ENCODE data around the gene IFT122. TPM values are rescaled to one million over a fixed set of nuclear protein-coding genes. Genes with fewer than 3 reads are reported as not detected.
"Not testable (repeated sequence)": the region's sequence is repeated elsewhere in the genome, so short reads cannot be mapped to it uniquely, and the experiment has no call there.

Gene IFT122
- total RNA-seq, 1 experiment from 2014 or later = 4.7 TPM

DNA sequence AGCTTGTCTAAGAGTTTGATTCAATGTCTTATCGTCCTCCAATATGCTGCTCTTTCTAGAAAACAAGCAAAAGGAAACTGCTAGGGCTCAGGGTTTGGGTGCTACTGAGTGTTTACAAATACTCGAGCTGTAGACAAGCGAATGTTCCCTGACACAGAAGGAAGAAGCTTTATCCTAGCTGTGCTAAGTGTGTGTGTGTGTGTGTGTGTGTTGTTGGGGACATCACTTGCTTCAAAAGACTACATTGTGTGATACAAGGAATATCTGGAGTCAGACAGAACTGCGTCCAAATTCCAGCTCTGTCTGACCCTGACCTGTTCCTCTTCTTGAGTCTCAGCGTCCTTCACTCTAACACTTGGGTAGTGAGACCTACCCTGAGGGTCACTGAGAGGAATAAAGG, 54.5 kb downstream of the IFT122 start:
- H3K9ac ChIP-seq (ENCODE audit: low read length); H3K4me2 ChIP-seq (ENCODE audit: low read depth, low read length, poor library complexity, severe bottlenecking); H3K36me3 ChIP-seq (ENCODE audit: insufficient read depth, low read length); H3K9me2 ChIP-seq (replicated peaks; ENCODE audit: insufficient read depth, low read length); H3K9me3 ChIP-seq (ENCODE audit: low read length); H3K27me3 ChIP-seq (ENCODE audit: low read length); H2AFZ ChIP-seq (ENCODE audit: low read length); H3K79me2 ChIP-seq (ENCODE audit: low read length); H3K4me3 ChIP-seq (ENCODE audit: low read length); DNase-seq; H3K27ac ChIP-seq (ENCODE audit: low read length); H3K4me1 ChIP-seq (ENCODE audit: low read length); H4K20me1 ChIP-seq (ENCODE audit: insufficient read depth, low read depth, low read length): not testable (repeated sequence)

DNA sequence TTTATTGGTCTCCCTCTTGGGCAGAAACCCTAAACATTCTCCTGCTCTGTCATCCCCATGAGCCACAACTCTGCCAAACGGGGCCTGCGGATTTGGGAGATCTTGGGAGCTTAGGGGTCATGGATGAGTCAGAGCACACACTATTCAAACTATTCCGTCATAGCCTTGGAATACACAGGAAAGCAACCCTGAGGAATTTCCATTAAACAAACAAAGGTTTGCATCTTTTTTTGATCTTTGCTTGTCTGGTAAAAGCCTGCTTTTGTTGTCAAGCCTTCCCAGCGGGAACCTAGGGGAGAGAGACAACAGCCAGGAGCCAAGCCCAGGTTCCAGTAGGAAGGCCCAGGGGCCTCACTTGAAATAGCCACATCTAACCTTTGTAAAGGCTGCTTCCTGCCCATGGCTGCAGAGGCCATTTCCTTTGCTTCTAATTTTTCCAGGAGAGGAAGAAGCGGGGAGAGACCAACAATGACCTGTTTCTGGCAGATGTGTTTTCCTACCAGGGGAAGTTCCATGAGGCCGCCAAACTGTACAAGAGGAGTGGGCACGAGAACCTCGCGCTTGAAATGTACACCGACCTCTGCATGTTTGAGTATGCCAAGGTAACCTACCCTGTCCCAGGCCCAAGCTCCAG, 55.1 kb downstream of the IFT122 start:
- not testable (repeated sequence) for H3K4me2 ChIP-seq (ENCODE audit: low read depth, low read length, poor library complexity, severe bottlenecking); H3K9me3 ChIP-seq (ENCODE audit: low read length); H2AFZ ChIP-seq (ENCODE audit: low read length); H3K27ac ChIP-seq (ENCODE audit: low read length); H3K9ac ChIP-seq (ENCODE audit: low read length); H3K79me2 ChIP-seq (ENCODE audit: low read length); H3K27me3 ChIP-seq (ENCODE audit: low read length); H4K20me1 ChIP-seq (ENCODE audit: insufficient read depth, low read depth, low read length); H3K4me3 ChIP-seq (ENCODE audit: low read length); H3K9me2 ChIP-seq (replicated peaks; ENCODE audit: insufficient read depth, low read length); H3K4me1 ChIP-seq (ENCODE audit: low read length); DNase-seq; H3K36me3 ChIP-seq (ENCODE audit: insufficient read depth, low read length)

DNA sequence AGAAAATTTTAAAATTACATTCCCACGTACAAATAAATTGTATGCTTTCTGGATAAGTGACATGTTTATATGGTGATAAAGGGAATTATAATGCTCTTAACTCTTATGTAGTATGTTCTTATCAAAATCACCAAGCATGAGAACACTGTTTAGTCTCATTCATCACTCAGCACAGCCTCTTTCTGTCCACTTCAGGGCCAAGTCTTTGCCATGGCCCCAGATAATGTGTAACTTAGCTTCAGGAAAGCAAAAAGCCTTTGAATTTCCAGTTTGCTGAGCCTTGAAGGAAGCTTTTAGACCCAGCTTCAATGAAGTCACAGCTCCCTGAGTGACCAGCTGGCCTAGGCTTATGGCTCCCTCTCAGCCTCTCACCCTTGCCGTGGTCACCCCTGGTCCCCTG, 57.9 kb downstream of the IFT122 start:
- H3K9ac ChIP-seq (ENCODE audit: low read length) = not testable (repeated sequence)

DNA sequence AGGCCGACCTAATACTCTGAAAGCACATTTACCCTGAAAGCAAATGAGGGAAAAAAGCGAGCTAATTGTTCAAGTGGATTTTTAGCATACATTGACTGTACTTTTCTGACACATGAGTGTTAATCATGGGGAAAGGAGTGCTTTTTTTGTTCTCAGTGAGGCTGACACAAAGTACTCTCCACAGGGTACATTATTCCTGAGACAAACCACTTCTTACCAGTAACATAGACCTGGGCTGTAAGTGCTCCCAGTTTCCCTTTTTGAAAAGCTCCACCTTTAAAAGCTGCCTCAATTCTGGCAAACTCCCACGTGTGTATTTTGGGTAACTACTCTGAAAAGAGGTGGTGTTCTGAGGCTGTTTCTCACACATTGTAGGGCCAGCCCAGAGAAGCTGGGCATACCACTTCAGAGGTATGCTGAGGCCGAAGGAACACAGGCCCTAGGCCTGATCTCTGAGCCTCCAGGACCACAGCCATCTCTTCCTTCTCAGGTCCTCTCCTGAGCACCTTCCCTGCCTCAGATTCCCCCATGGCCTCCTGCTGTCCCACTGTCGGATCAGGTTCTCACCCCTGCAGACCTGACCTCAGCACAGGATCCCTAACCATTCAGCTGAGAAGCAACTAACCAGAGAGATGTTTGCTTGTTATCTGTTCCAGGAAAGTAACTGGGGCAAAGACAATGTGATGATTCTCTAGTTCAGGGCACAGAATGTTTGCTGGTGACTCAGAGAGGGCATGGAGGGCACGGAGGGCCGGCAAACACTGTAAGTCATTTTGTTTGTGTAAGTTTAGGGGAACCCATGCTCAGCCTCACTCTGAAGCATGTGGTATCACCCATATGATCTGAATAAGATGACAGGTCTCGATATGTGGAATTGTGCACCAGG, 58.8 kb downstream of the IFT122 start:
- not testable (repeated sequence) for H3K4me3 ChIP-seq (ENCODE audit: low read length); H3K27me3 ChIP-seq (ENCODE audit: low read length); H4K20me1 ChIP-seq (ENCODE audit: insufficient read depth, low read depth, low read length); H3K9ac ChIP-seq (ENCODE audit: low read length); H3K27ac ChIP-seq (ENCODE audit: low read length); H2AFZ ChIP-seq (ENCODE audit: low read length); H3K4me1 ChIP-seq (ENCODE audit: low read length); H3K79me2 ChIP-seq (ENCODE audit: low read length); H3K36me3 ChIP-seq (ENCODE audit: insufficient read depth, low read length); H3K4me2 ChIP-seq (ENCODE audit: low read depth, low read length, poor library complexity, severe bottlenecking); H3K9me2 ChIP-seq (replicated peaks; ENCODE audit: insufficient read depth, low read length); H3K9me3 ChIP-seq (ENCODE audit: low read length); DNase-seq

More for the DNA sequence above, 57.9 kb downstream of the IFT122 start:
- H3K9me2 ChIP-seq (replicated peaks; ENCODE audit: insufficient read depth, low read length); H3K4me1 ChIP-seq (ENCODE audit: low read length); H2AFZ ChIP-seq (ENCODE audit: low read length); H3K36me3 ChIP-seq (ENCODE audit: insufficient read depth, low read length); H3K9me3 ChIP-seq (ENCODE audit: low read length); DNase-seq; H4K20me1 ChIP-seq (ENCODE audit: insufficient read depth, low read depth, low read length); H3K4me2 ChIP-seq (ENCODE audit: low read depth, low read length, poor library complexity, severe bottlenecking); H3K4me3 ChIP-seq (ENCODE audit: low read length); H3K27me3 ChIP-seq (ENCODE audit: low read length); H3K79me2 ChIP-seq (ENCODE audit: low read length); H3K27ac ChIP-seq (ENCODE audit: low read length): not testable (repeated sequence)

DNA sequence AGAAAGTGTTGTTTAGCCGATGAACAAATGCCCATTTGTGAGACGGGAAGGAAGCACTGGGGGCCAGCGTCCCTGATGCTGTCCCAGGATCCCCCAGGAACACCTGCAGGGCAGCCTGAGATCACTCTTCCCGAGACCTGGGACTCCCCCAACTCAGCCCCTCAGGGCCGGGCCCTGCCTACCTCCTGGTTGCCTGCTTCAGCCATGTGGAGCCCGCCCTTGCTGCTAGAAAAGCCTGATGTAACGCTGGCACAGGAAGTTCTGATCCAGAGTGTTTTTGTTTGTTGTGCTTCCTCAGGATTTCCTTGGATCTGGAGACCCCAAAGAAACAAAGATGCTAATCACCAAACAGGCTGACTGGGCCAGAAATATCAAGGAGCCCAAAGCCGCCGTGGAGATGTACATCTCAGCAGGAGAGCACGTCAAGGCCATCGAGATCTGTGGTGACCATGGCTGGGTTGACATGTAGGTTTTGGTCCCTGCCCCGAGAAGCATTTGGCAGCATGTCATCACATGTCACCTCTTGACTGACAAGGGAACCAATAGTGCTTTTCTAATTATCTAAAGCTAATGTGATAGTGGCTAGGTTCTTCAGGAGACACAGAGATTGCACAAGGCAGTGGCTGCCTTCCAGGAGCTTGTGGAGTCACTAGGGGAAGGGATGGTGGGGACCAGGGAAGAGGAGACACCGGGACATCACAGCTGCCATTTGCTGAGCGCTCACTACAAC, 59.7 kb downstream of the IFT122 start:
- not testable (repeated sequence) for H3K4me3 ChIP-seq (ENCODE audit: low read length); H2AFZ ChIP-seq (ENCODE audit: low read length); H3K4me2 ChIP-seq (ENCODE audit: low read depth, low read length, poor library complexity, severe bottlenecking); H4K20me1 ChIP-seq (ENCODE audit: insufficient read depth, low read depth, low read length); H3K9ac ChIP-seq (ENCODE audit: low read length); H3K27me3 ChIP-seq (ENCODE audit: low read length); H3K9me3 ChIP-seq (ENCODE audit: low read length); H3K79me2 ChIP-seq (ENCODE audit: low read length); H3K4me1 ChIP-seq (ENCODE audit: low read length); H3K36me3 ChIP-seq (ENCODE audit: insufficient read depth, low read length); H3K9me2 ChIP-seq (replicated peaks; ENCODE audit: insufficient read depth, low read length); H3K27ac ChIP-seq (ENCODE audit: low read length); DNase-seq

DNA sequence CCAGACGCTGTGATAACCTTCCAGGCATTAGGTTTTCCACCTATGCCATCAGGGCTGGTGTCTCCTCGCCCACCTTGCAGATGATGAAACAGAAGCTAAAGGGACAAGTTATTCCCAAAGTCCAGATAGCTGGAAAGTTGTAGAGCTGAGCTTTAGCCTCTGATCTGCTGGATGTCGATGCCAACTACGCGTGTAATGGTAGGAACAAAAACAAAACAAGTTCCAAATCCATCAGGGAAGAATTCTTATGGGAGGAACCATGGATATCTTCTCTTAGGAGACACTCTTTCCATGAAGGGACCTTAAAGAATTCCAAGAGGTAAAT, 60.3 kb downstream of the IFT122 start:
- no peaks in the 10 kb centered on the region for H3K36me3 ChIP-seq (ENCODE audit: insufficient read depth, low read length)
- no peaks in the 10 kb centered on the region for H3K79me2 ChIP-seq (ENCODE audit: low read length)
- no peaks in the 10 kb centered on the region for H3K9me2 ChIP-seq (replicated peaks; ENCODE audit: insufficient read depth, low read length)
- H2AFZ ChIP-seq (ENCODE audit: low read length) = no peak overlapping the region
- no peak overlapping the region for H3K4me3 ChIP-seq (ENCODE audit: low read length)
- H3K27me3 ChIP-seq (ENCODE audit: low read length) = no peaks in the 10 kb centered on the region
- no peaks in the 10 kb centered on the region for H3K4me1 ChIP-seq (ENCODE audit: low read length)
- no peak overlapping the region for H3K9ac ChIP-seq (ENCODE audit: low read length)
- no peak overlapping the region for H3K4me2 ChIP-seq (ENCODE audit: low read depth, low read length, poor library complexity, severe bottlenecking)
- no peaks in the 10 kb centered on the region for H3K9me3 ChIP-seq (ENCODE audit: low read length)
- DNase-seq = no peak
- H4K20me1 ChIP-seq (ENCODE audit: insufficient read depth, low read depth, low read length) = no peaks in the 10 kb centered on the region
- no peak overlapping the region for H3K27ac ChIP-seq (ENCODE audit: low read length)

DNA sequence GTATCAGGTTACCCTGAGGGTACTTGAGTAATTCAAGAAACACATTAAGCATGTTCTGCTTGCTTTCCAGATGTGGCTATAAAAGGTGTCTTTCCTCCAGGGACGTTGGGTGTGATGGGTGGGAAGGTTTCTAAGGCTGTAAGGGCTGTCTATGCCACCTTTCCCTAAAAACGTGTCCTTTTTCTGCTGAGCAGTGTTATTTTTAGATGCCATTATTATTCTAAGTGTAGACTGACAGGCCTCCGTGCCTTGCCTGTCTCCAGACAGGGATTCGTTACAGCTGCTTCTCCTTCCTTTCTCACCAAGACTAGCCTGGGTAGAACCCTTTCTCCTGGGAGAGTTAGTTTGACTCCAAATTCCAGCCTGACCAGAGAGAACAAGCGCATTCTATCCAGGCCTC, 61.6 kb downstream of the IFT122 start:
- Histone ChIP-seq H3K27me3 (ENCODE audit: low read length) (no peaks in the 10 kb centered on the region), H3K4me3 (ENCODE audit: low read length) (no peak overlapping the region), H3K27ac (ENCODE audit: low read length) (no peak overlapping the region), H3K9ac (ENCODE audit: low read length) (no peak overlapping the region), H3K4me1 (ENCODE audit: low read length) (no peaks in the 10 kb centered on the region), H4K20me1 (ENCODE audit: insufficient read depth, low read depth, low read length) (no peaks in the 10 kb centered on the region), H3K9me2 (replicated peaks; ENCODE audit: insufficient read depth, low read length) (no peaks in the 10 kb centered on the region), H2AFZ (ENCODE audit: low read length) (no peak overlapping the region), H3K36me3 (ENCODE audit: insufficient read depth, low read length) (no peaks in the 10 kb centered on the region), H3K4me2 (ENCODE audit: low read depth, low read length, poor library complexity, severe bottlenecking) (no peak overlapping the region), H3K9me3 (ENCODE audit: low read length) (no peaks in the 10 kb centered on the region), H3K79me2 (ENCODE audit: low read length) (no peaks in the 10 kb centered on the region)
- DNase-seq = no peak

DNA sequence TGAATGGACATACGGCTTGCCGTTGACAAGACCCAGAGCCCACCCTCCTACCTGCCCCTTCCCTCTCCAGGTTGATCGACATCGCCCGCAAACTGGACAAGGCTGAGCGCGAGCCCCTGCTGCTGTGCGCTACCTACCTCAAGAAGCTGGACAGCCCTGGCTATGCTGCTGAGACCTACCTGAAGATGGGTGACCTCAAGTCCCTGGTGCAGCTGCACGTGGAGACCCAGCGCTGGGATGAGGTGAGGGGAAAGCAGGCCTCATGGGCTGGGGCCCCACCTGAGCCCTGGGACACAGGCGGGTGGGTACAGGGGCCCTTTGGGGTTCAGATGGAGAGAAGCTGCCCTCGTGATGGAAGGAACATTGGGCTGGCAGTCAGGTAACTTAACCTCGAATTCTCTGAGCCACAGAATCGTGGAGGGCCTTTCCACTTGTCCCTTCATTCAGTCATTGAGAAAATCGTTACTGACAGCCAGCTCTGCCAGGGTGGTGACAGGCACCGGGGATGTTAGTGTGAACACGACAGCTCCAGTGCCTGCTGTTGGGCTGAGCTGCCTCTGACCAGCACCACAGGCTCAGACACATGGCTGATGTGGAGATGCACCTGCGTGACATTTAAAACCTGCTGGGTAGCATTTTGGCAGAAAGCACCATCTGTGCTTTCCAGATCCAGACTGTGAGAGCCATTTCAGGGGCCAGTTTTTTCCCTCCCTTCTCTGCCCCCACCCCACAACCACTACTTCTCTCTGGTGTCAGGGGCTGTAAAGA, 62.8 kb downstream of the IFT122 start:
- Histone ChIP-seq H4K20me1 (ENCODE audit: insufficient read depth, low read depth, low read length) (no peaks in the 10 kb centered on the region), H3K9me3 (ENCODE audit: low read length) (no peaks in the 10 kb centered on the region), H3K27ac (ENCODE audit: low read length) (no peak overlapping the region), H3K4me3 (ENCODE audit: low read length) (no peak overlapping the region), H3K27me3 (ENCODE audit: low read length) (no peaks in the 10 kb centered on the region), H3K9me2 (replicated peaks; ENCODE audit: insufficient read depth, low read length) (no peaks in the 10 kb centered on the region), H3K4me2 (ENCODE audit: low read depth, low read length, poor library complexity, severe bottlenecking) (no peak overlapping the region), H2AFZ (ENCODE audit: low read length) (no peak overlapping the region), H3K9ac (ENCODE audit: low read length) (no peak overlapping the region), H3K79me2 (ENCODE audit: low read length) (no peaks in the 10 kb centered on the region), H3K4me1 (ENCODE audit: low read length) (no peaks in the 10 kb centered on the region), H3K36me3 (ENCODE audit: insufficient read depth, low read length) (no peaks in the 10 kb centered on the region)
- no peak for DNase-seq
